ENCODE measurements around the gene RAB33A. TPM values are rescaled to one million over a fixed set of nuclear protein-coding genes. Genes with fewer than 3 reads are reported as not detected.

The RAB33A gene
- total and polyA plus RNA-seq, 9 of the 15 experiments (the other 6 are each of a cell fraction or from before 2014, with no cell fraction given) = 0.04 to 0.20 (median 0.06) TPM; not detected in 4

DNA sequence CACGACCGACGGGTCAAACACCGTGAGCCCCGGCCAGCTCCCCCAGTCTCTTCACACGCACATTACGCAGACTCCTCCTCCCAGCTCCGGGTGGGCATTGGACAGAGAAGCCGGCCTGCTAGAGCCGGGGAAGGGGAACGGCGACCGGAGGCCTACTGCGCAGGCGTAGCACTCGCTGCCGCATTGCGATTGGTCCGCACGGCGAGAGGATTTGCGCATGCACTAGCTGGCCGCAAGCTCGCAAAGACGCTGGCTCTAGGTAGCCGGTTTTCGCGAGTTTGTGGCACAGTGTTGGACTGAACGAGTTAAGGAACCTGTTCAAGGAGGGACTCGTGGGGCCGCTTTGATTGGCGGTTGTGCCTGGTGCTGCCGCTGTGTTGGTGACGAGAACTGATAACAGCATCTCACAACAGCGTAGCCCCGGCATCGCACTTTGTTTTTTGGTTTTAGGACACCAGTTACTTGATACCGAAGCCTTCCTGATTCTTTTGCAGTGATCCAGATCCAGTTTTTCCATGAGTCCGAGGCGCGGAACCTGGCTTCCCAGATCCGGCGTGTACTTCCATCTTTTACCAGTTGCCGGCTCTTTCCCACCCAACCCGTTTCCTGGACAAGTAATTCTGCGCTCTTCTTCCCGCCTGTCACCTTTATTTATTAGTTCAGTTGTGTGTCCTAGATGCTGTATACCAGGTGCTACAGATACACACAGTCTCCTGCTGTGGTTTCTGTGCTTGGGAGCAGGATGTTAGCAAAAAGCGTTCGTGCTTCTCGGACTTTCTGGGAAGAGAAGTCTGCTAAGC is 5.9 kb upstream of the RAB33A start, which contains the start of gene AIFM1 (continued):
- TF ChIP-seq SFPQ (IDR thresholded peaks at IDR 0.05; ENCODE audit: low read depth, low read length) (no peak), ETV5 (CRISPR knock-in tag; IDR thresholded peaks at IDR 0.05; ENCODE audit: low read depth) (peak; percentile 75), JUND (IDR thresholded peaks at IDR 0.05; ENCODE audit: borderline replicate concordance, low read depth, low read length) (peak; percentile 42; the same call in 1 of the 2 replicates), JUND (tag; IDR thresholded peaks at IDR 0.05; ENCODE audit: borderline replicate concordance, low read depth, low read length) (peak; percentile 69; the same call in 2 of the 3 replicates), FOXP1 (CRISPR knock-in tag; IDR thresholded peaks at IDR 0.05) (no peak), TAF1 (IDR thresholded peaks at IDR 0.05; ENCODE audit: control insufficient read depth, extremely low read depth, insufficient read depth, low read length, severe bottlenecking) (peak; percentile 85), MITF (IDR thresholded peaks at IDR 0.05) (no peak), POLR2B (IDR thresholded peaks at IDR 0.05; ENCODE audit: low read depth, partially characterized antibody) (peak; percentile 79), RB1 (IDR thresholded peaks at IDR 0.05; ENCODE audit: low read depth) (peak; percentile 61; the same call in 1 of the 2 replicates), NFRKB (IDR thresholded peaks at IDR 0.05; ENCODE audit: low read depth) (peak; percentile 49; the same call in 1 of the 2 replicates), CHCHD3 (CRISPR knock-in tag; IDR thresholded peaks at IDR 0.05) (no peak; the same call in 1 of the 2 replicates), NR2C1 (IDR thresholded peaks at IDR 0.05) (no peak), NR2C1 (tag; IDR thresholded peaks at IDR 0.05) (no peak), DMBX1 (CRISPR knock-in tag; IDR thresholded peaks at IDR 0.05; ENCODE audit: borderline replicate concordance) (peak; percentile 57; the same call in 1 of the 2 replicates), SP1 (CRISPR knock-in tag; IDR thresholded peaks at IDR 0.05) (peak; percentile 85; the same call in 1 of the 2 replicates), E2F3 (CRISPR knock-in tag; IDR thresholded peaks at IDR 0.05) (no peak)
- TF ChIP-seq, protein P1, sequence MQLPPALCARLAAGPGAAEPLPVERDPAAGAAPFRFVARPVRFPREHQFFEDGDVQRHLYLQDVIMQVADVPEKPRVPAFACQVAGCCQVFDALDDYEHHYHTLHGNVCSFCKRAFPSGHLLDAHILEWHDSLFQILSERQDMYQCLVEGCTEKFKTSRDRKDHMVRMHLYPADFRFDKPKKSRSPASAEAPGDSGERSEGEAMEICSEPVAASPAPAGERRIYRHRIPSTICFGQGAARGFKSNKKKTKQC (CRISPR knock-in tag; IDR thresholded peaks at IDR 0.05) = 0 out of 2 replicates have a peak, but pooled peaks have one; percentile 47
- TF ChIP-seq, protein P2, sequence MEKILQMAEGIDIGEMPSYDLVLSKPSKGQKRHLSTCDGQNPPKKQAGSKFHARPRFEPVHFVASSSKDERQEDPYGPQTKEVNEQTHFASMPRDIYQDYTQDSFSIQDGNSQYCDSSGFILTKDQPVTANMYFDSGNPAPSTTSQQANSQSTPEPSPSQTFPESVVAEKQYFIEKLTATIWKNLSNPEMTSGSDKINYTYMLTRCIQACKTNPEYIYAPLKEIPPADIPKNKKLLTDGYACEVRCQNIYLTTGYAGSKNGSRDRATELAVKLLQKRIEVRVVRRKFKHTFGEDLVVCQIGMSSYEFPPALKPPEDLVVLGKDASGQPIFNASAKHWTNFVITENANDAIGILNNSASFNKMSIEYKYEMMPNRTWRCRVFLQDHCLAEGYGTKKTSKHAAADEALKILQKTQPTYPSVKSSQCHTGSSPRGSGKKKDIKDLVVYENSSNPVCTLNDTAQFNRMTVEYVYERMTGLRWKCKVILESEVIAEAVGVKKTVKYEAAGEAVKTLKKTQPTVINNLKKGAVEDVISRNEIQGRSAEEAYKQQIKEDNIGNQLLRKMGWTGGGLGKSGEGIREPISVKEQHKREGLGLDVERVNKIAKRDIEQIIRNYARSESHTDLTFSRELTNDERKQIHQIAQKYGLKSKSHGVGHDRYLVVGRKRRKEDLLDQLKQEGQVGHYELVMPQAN (IDR thresholded peaks at IDR 0.05; ENCODE audit: borderline replicate concordance) = 0 out of 2 replicates have a peak, but pooled peaks have one; percentile 14
- TF ChIP-seq, protein P3, sequence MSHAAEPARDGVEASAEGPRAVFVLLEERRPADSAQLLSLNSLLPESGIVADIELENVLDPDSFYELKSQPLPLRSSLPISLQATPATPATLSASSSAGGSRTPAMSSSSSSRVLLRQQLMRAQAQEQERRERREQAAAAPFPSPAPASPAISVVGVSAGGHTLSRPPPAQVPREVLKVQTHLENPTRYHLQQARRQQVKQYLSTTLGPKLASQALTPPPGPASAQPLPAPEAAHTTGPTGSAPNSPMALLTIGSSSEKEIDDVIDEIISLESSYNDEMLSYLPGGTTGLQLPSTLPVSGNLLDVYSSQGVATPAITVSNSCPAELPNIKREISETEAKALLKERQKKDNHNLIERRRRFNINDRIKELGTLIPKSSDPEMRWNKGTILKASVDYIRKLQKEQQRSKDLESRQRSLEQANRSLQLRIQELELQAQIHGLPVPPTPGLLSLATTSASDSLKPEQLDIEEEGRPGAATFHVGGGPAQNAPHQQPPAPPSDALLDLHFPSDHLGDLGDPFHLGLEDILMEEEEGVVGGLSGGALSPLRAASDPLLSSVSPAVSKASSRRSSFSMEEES (CRISPR knock-in tag; IDR thresholded peaks at IDR 0.05) = no peak

Data from K562 (cell line).